Measurements from ENCODE around the gene WDR36.

GRCh38 chr5:111165058-111165457 is 72.9 kb downstream of the WDR36 start:
- TF ChIP-seq EZH2 (IDR thresholded peaks at IDR 0.05; ENCODE audit: low read length), result no peak
- TF ChIP-seq, protein P1, sequence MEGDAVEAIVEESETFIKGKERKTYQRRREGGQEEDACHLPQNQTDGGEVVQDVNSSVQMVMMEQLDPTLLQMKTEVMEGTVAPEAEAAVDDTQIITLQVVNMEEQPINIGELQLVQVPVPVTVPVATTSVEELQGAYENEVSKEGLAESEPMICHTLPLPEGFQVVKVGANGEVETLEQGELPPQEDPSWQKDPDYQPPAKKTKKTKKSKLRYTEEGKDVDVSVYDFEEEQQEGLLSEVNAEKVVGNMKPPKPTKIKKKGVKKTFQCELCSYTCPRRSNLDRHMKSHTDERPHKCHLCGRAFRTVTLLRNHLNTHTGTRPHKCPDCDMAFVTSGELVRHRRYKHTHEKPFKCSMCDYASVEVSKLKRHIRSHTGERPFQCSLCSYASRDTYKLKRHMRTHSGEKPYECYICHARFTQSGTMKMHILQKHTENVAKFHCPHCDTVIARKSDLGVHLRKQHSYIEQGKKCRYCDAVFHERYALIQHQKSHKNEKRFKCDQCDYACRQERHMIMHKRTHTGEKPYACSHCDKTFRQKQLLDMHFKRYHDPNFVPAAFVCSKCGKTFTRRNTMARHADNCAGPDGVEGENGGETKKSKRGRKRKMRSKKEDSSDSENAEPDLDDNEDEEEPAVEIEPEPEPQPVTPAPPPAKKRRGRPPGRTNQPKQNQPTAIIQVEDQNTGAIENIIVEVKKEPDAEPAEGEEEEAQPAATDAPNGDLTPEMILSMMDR (optimal IDR thresholded peaks at IDR 0.05 in 1 of 3, IDR thresholded peaks at IDR 0.05 in 1 of 3, conservative IDR thresholded peaks at IDR 0.05 in 1 of 3; ENCODE audit: extremely low read depth in 1 of 3, insufficient read depth in 2 of 3, low read length in 3 of 3), result no peak

Measured in keratinocyte (primary cell).